OCI-LY1 (cell line): ENCODE measurements around the gene PRPS1.
A peak's percentile ranks its signal among the peaks of the same experiment; 100 is the strongest.

Experiments
- H2AFZ ChIP-seq: fragments of 200-600 bp; sonication (generic), shearing (Covaris generic); 2 replicates; pipeline ENCODE4 v1.6.0; 2014; ENCODE audit warnings: antibody characterized with exemption, mild to moderate bottlenecking, low read length
- H3F3A ChIP-seq: fragments of 200-600 bp; sonication (generic), shearing (Covaris generic); 2 replicates; pipeline ENCODE4 v1.6.0; 2014; ENCODE audit warnings: mild to moderate bottlenecking, antibody characterized with exemption, low read length, moderate library complexity; ENCODE audit not compliant: insufficient read depth
- H3K27ac ChIP-seq: fragments of 200-600 bp; sonication (generic); 2 replicates; pipeline ENCODE4 v1.5.1; 2014; ENCODE audit warnings: low read length, mixed run types, mild to moderate bottlenecking, low read depth; ENCODE audit not compliant: poor library complexity, severe bottlenecking
- H3K27me3 ChIP-seq: fragments of 200-600 bp; sonication (generic); 2 replicates; pipeline ENCODE4 v1.6.0; 2014; ENCODE audit warnings: antibody characterized with exemption, mild to moderate bottlenecking, low read length, moderate library complexity; ENCODE audit not compliant: insufficient read depth
- H3K36me3 ChIP-seq: fragments of 200-600 bp; sonication (generic); 2 replicates; pipeline ENCODE4 v1.6.1; 2014; ENCODE audit warnings: mild to moderate bottlenecking, antibody characterized with exemption, low read length, moderate library complexity, mixed read lengths; ENCODE audit not compliant: insufficient read depth
- H3K4me1 ChIP-seq: fragments of 200-600 bp; sonication (generic); 2 replicates; pipeline ENCODE4 v1.5.1; 2014; ENCODE audit warnings: mild to moderate bottlenecking, low read length, moderate library complexity; ENCODE audit not compliant: insufficient read depth, severe bottlenecking
- H3K4me2 ChIP-seq: fragments of 200-600 bp; sonication (generic), shearing (Covaris generic); 2 replicates; pipeline ENCODE4 v1.6.1; 2014; ENCODE audit warnings: low read length
- H3K4me3 ChIP-seq: fragments of 200-600 bp; sonication (generic); 2 replicates; pipeline ENCODE4 v1.5.1; 2014; ENCODE audit warnings: low read length, low read depth, mild to moderate bottlenecking, mixed read lengths; ENCODE audit not compliant: poor library complexity, severe bottlenecking
- H3K79me2 ChIP-seq: fragments of 200-600 bp; shearing (Covaris generic); 2 replicates; pipeline ENCODE4 v1.6.1; 2016; ENCODE audit warnings: mixed run types, low read length, mixed read lengths; ENCODE audit not compliant: insufficient read depth
- H3K9ac ChIP-seq: fragments of 200-600 bp; sonication (generic), shearing (Covaris generic); 2 replicates; pipeline ENCODE4 v1.6.1; 2014; ENCODE audit warnings: mild to moderate bottlenecking, low read length, mixed read lengths
- H3K9me2 ChIP-seq: fragments of 200-600 bp; sonication (generic), shearing (Covaris generic); 2 replicates; pipeline ENCODE4 v1.6.1; 2014; ENCODE audit warnings: low read depth, mild to moderate bottlenecking, low read length, mixed read lengths
- H3K9me3 ChIP-seq: fragments of 200-600 bp; shearing (Covaris generic); 2 replicates; pipeline ENCODE4 v1.6.1; 2014; ENCODE audit warnings: low read length, mixed read lengths
- H4K20me1 ChIP-seq: fragments of 200-600 bp; sonication (generic), shearing (Covaris generic); 2 replicates; pipeline ENCODE4 v1.6.0; 2016; ENCODE audit warnings: mild to moderate bottlenecking, low read length; ENCODE audit not compliant: insufficient read depth
- EZH2 ChIP-seq: fragments of 200-600 bp; sonication (generic), shearing (Covaris generic); IDR thresholded peaks from 2 replicates; pipeline ENCODE4 v1.8.0; 2017; ENCODE audit warnings: borderline replicate concordance, mixed run types, mild to moderate bottlenecking, antibody characterized with exemption, low read length, moderate library complexity, mixed read lengths
- TF ChIP-seq, protein P1 (sequence below): fragments of 200-600 bp; sonication (generic), shearing (Covaris generic); IDR thresholded peaks from 2 replicates; pipeline ENCODE4 v1.5.1; 2017; ENCODE audit warnings: mild to moderate bottlenecking, antibody characterized with exemption, low read length, moderate library complexity, mixed read lengths

PRPS1 gene

DNA sequence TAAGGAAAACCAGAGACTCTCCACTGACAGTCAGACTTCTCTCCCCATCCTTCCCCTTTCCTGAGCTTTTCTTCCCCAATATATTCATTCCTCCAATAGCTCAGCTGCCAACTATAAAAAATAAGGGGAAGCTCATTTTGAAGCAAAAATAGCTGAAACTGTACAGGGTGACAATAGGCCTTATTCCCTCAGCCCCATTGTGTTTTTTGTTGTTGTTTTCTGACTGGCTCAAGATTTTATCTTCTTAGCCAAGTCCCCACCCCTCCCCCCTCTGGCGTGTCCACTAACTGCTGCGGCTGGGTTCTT lies 26.2 kb downstream of the PRPS1 start:
- H2AFZ ChIP-seq, result no peak overlapping the region
- no peaks in the 10 kb centered on the region for H4K20me1 ChIP-seq
- H3K4me3 ChIP-seq, result no peak overlapping the region
- H3K9me3 ChIP-seq, result no peaks in the 10 kb centered on the region
- H3K4me1 ChIP-seq, result peaks cover 6% of the 10 kb centered on the region
- no peak overlapping the region for H3K9ac ChIP-seq
- peaks cover 7% of the 10 kb centered on the region; the same call in 1 of the 2 replicates for H3K36me3 ChIP-seq
- TF ChIP-seq, protein P1, sequence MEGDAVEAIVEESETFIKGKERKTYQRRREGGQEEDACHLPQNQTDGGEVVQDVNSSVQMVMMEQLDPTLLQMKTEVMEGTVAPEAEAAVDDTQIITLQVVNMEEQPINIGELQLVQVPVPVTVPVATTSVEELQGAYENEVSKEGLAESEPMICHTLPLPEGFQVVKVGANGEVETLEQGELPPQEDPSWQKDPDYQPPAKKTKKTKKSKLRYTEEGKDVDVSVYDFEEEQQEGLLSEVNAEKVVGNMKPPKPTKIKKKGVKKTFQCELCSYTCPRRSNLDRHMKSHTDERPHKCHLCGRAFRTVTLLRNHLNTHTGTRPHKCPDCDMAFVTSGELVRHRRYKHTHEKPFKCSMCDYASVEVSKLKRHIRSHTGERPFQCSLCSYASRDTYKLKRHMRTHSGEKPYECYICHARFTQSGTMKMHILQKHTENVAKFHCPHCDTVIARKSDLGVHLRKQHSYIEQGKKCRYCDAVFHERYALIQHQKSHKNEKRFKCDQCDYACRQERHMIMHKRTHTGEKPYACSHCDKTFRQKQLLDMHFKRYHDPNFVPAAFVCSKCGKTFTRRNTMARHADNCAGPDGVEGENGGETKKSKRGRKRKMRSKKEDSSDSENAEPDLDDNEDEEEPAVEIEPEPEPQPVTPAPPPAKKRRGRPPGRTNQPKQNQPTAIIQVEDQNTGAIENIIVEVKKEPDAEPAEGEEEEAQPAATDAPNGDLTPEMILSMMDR, result no peak
- no peak for TF ChIP-seq EZH2
- H3K27me3 ChIP-seq, result no peaks in the 10 kb centered on the region
- H3K4me2 ChIP-seq, result no peak overlapping the region
- H3K27ac ChIP-seq, result no peak overlapping the region
- no peaks in the 10 kb centered on the region for H3K9me2 ChIP-seq
- no peaks in the 10 kb centered on the region for H3K79me2 ChIP-seq
- H3F3A ChIP-seq, result no peaks in the 10 kb centered on the region

DNA sequence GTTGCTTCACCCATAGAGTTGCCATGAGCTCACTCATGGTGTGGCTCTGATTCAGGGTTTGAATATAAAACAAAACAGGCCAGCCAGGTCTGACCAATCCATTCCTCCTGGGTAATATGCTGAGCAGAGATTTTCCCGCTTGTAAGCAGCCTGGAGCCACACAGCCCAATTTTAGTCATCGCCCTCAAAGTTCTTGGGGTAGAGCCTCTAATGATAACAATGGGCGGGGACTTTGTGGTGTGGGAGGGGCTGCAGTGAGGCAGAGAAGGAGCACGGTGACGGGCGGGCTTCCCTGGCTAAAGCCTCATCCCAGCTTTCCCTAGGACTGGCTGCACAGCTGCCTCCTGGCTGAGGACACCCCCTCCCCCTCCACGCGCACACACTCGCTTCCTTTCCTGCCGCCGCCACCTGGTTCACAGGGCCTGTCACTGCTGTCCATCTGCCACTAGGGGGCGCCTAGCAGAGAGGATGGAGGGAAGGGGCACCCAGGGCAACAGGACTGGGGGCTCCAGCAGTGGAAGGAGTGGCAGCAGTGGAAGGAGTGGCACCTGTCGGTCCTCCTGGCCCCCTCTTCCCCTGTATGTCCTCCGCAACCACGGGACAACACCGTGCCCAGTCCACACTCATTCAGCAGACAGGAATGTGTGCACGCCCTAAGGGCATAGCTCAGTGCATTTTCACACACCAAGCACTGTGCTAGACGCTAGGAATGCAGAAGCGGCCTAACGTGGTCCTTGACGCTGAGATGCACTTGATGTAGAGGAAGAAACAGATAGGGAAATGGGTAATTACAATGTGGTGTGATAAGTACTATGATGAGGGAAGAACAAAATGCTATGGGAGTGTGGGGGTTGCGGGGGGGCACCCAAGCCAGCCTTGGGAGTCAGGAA lies 26.8 kb downstream of the PRPS1 start:
- Histone ChIP-seq H4K20me1 (no peaks in the 10 kb centered on the region), H2AFZ (no peak overlapping the region), H3F3A (no peaks in the 10 kb centered on the region), H3K4me3 (no peak overlapping the region), H3K9ac (no peak overlapping the region), H3K9me2 (no peaks in the 10 kb centered on the region), H3K27ac (no peak overlapping the region), H3K9me3 (no peaks in the 10 kb centered on the region), H3K79me2 (no peaks in the 10 kb centered on the region), H3K27me3 (no peaks in the 10 kb centered on the region), H3K4me1 (peaks cover 6% of the 10 kb centered on the region), H3K36me3 (peaks cover 1% of the 10 kb centered on the region; the same call in 1 of the 2 replicates), H3K4me2 (peak overlapping the region; percentile 19; the same call in 1 of the 2 replicates)
- TF ChIP-seq, protein P1, result peak; percentile 76
- no peak for TF ChIP-seq EZH2

GRCh38 chrX:107656978-107657377 lies 28.7 kb downstream of the PRPS1 start:
- H3K4me1 ChIP-seq, result peaks cover 6% of the 10 kb centered on the region
- no peak overlapping the region for H3K9ac ChIP-seq
- no peaks in the 10 kb centered on the region for H3K9me3 ChIP-seq
- H3K27me3 ChIP-seq, result no peaks in the 10 kb centered on the region
- no peaks in the 10 kb centered on the region for H3K79me2 ChIP-seq
- no peak overlapping the region for H3K4me3 ChIP-seq
- no peak for TF ChIP-seq EZH2
- TF ChIP-seq, protein P1, result no peak
- H2AFZ ChIP-seq, result no peak overlapping the region
- H3K27ac ChIP-seq, result no peak overlapping the region
- no peaks in the 10 kb centered on the region for H3F3A ChIP-seq
- H3K4me2 ChIP-seq, result no peak overlapping the region
- no peaks in the 10 kb centered on the region for H3K36me3 ChIP-seq
- H4K20me1 ChIP-seq, result no peaks in the 10 kb centered on the region
- no peaks in the 10 kb centered on the region for H3K9me2 ChIP-seq
